Hepatocyte (in vitro differentiated cells): Measurements from ENCODE around the gene CBR3.

ENCODE experiments used
- CTCF ChIP-seq: fragments of 200-600 bp; sonication (generic); IDR thresholded peaks from 2 replicates; pipeline ENCODE4 v1.5.1; 2016; ENCODE audit warnings: antibody characterized with exemption, mild to moderate bottlenecking; ENCODE audit not compliant: poor library complexity
- EZH2 ChIP-seq: fragments of 200-600 bp; sonication (generic); IDR thresholded peaks from 2 replicates; pipeline ENCODE4 v1.6.1; 2016; ENCODE audit warnings: antibody characterized with exemption, mild to moderate bottlenecking, borderline replicate concordance

GRCh38 chr21:36162631-36163030 is 27.8 kb downstream of the CBR3 start:
- TF ChIP-seq CTCF: no peak
- TF ChIP-seq EZH2: no peak
